Measurements from ENCODE around the gene DDX31.

The DDX31 gene

DNA sequence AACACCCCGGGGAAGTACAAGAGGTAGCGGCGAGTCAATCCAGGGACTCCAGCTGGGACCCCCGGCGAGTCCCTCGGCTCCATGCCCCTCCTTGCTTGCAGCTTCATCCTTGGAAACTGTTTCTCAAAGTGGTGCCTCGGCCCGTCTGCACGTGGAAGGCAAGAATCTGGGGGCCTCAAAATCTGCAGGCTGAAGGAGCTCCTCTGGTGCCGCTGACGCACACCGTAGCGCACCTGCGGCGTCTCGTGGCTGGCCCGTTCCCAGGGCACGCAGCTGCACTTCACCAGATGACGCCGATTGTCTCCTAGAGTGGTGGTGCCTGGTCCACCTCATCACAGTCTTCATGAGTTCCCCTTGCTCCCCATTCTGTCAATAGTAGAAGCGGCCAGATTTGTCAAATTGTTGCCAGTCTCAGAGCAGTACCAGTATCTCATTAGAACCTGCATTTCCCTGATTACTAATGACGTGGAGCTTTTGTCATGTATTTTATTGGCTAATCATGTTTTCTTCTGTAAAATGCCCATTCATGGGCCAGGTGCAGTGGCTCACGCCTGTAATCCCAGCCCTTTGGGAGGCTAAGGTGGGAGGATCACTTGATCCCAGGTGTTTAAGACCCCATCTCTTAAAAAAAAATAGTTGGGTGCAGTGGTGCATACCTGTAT lies 39.1 kb upstream of the DDX31 start:
- DNase-seq (ENCODE audit: insufficient read length, low spot score) (no peak), FAIRE-seq (no peak)
- TF ChIP-seq CTCF (IDR thresholded peaks at IDR 0.05; ENCODE audit: insufficient read depth, missing control alignments) = no peak

GRCh38 chr9:132708239-132708638 lies 38.5 kb upstream of the DDX31 start:
- no peak for TF ChIP-seq CTCF (IDR thresholded peaks at IDR 0.05; ENCODE audit: insufficient read depth, missing control alignments)
- FAIRE-seq = no peak
- DNase-seq (ENCODE audit: insufficient read length, low spot score) = no peak

GRCh38 chr9:132703336-132703735 lies 33.6 kb upstream of the DDX31 start:
- FAIRE-seq = no peak
- no peak for TF ChIP-seq CTCF (IDR thresholded peaks at IDR 0.05; ENCODE audit: insufficient read depth, missing control alignments)
- no peak for DNase-seq (ENCODE audit: insufficient read length, low spot score)

DNA sequence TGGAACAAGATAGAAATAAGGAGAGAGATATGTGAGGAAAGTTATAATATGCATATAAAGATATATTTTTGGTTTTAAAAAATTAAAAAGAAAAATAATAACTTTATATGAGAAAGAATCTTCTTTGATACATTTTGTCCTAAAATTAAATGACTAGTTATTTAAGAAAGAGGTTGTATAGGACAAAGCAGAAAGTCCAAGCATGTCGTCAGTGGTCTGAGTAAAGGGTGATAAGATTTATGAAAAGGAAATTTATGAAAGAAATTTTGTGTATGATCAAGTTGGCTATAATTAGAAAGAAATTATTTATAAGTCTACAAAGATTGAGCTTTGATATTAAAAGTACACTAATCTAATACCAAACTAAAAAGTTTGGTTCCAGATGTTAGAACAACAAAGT lies 32.5 kb upstream of the DDX31 start:
- no peak for TF ChIP-seq CTCF (IDR thresholded peaks at IDR 0.05; ENCODE audit: insufficient read depth, missing control alignments)
- FAIRE-seq (no peak), DNase-seq (ENCODE audit: insufficient read length, low spot score) (no peak)

- no peak for TF ChIP-seq CTCF (IDR thresholded peaks at IDR 0.05; ENCODE audit: insufficient read depth, missing control alignments)
- no peak for FAIRE-seq
- no peak for DNase-seq (ENCODE audit: insufficient read length, low spot score)
Observed at GRCh38 chr9:132699956-132700355, 30.2 kb upstream of the DDX31 start.

- DNase-seq (ENCODE audit: insufficient read length, low spot score) = no peak
- no peak for TF ChIP-seq CTCF (IDR thresholded peaks at IDR 0.05; ENCODE audit: insufficient read depth, missing control alignments)
- no peak for FAIRE-seq
Observed at GRCh38 chr9:132698989-132699388, 29.2 kb upstream of the DDX31 start.

DNA sequence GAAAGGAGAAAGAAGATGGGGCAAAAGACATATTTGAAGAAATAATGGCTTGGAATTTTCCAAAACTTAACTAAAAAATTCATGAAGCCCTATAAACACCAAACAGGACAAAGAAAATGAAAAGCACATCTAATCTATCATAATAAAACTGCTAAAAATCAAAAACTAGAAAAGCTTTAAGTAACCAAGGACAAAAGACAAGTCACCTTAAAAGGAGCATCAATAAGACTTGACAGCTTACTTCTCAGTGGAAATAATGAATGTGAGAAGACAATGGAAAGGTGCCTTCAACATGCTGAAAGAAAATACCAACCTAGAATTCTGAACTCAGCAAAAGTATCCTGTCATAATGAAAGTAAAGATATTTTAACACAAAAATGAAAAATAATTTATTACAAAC lies 27.4 kb upstream of the DDX31 start:
- FAIRE-seq = no peak
- TF ChIP-seq CTCF (IDR thresholded peaks at IDR 0.05; ENCODE audit: insufficient read depth, missing control alignments) = no peak
- no peak for DNase-seq (ENCODE audit: insufficient read length, low spot score)

Data from D721Med (cell line).